GM23338 (cell line): ENCODE results near the gene SBF1. TPM values are rescaled to one million over a fixed set of nuclear protein-coding genes. Genes with fewer than 3 reads are reported as not detected.

Experiments
- ATAC-seq: fragments of 200-7000 bp; cut with Tn5 transposase; 3 replicates; pipeline ENCODE4 v1.9.1; 2020
- DNase-seq: peaks from one replicate; pipeline ENCODE4 v3.0.0-alpha.2; 2015; ENCODE audit warnings: low spot score
- H2AFZ ChIP-seq: fragments of 200-600 bp; sonication (generic); 2 replicates; pipeline ENCODE4 v1.8.0; 2016; ENCODE audit warnings: antibody characterized with exemption, mild to moderate bottlenecking, moderate library complexity
- H3F3A ChIP-seq: fragments of 200-600 bp; sonication (generic); replicated peaks from 2 replicates; pipeline ENCODE4 v1.8.0; 2017; ENCODE audit warnings: antibody characterized with exemption, mixed run types, low read depth
- H3K27ac ChIP-seq: fragments of 200-600 bp; sonication (generic); 2 replicates; pipeline ENCODE4 v1.6.1; 2016; ENCODE audit warnings: low read depth
- H3K27me3 ChIP-seq: fragments of 200-600 bp; sonication (generic); 2 replicates; pipeline ENCODE4 v1.8.0; 2016; ENCODE audit warnings: mild to moderate bottlenecking, mixed run types, moderate library complexity; ENCODE audit not compliant: insufficient read depth
- H3K36me3 ChIP-seq: fragments of 200-600 bp; sonication (generic); 2 replicates; pipeline ENCODE4 v1.8.0; 2016; ENCODE audit warnings: mild to moderate bottlenecking; ENCODE audit not compliant: insufficient read depth
- H3K4me1 ChIP-seq: fragments of 200-600 bp; sonication (generic); 2 replicates; pipeline ENCODE4 v1.8.0; 2016; ENCODE audit warnings: mild to moderate bottlenecking, moderate library complexity; ENCODE audit not compliant: insufficient read depth
- H3K4me2 ChIP-seq: fragments of 200-600 bp; sonication (generic); 2 replicates; pipeline ENCODE4 v1.7.1; 2017; ENCODE audit warnings: mixed run types
- H3K4me3 ChIP-seq: fragments of 200-600 bp; sonication (generic); 2 replicates; pipeline ENCODE4 v1.6.1; 2016; ENCODE audit warnings: mixed run types
- H3K79me2 ChIP-seq: fragments of 200-600 bp; sonication (generic); replicated peaks from 2 replicates; pipeline ENCODE4 v1.8.0; 2017; ENCODE audit warnings: mild to moderate bottlenecking; ENCODE audit not compliant: insufficient read depth
- H3K9me2 ChIP-seq: fragments of 200-600 bp; sonication (generic); 2 replicates; pipeline ENCODE4 v1.8.0; 2017; ENCODE audit not compliant: insufficient read depth
- H4K20me1 ChIP-seq: fragments of 200-600 bp; sonication (generic); replicated peaks from 2 replicates; pipeline ENCODE4 v1.8.0; 2017; ENCODE audit warnings: mild to moderate bottlenecking; ENCODE audit not compliant: insufficient read depth
- H3K27ac Mint-ChIP-seq: 2 replicates; pipeline ENCODE4 v1.8.0; 2020; ENCODE audit warnings: inconsistent platforms, mild to moderate bottlenecking, moderate library complexity, mixed read lengths
- H3K27me3 Mint-ChIP-seq: 3 replicates; pipeline ENCODE4 v1.8.0; 2022; ENCODE audit warnings: low read depth, mild to moderate bottlenecking, moderate library complexity, mixed read lengths, inconsistent platforms; ENCODE audit not compliant: insufficient read depth, poor library complexity
- H3K36me3 Mint-ChIP-seq: 3 replicates; pipeline ENCODE4 v1.8.0; 2021; ENCODE audit warnings: low read depth, mild to moderate bottlenecking, inconsistent platforms, moderate library complexity, mixed read lengths
- H3K4me1 Mint-ChIP-seq: 3 replicates; pipeline ENCODE4 v1.8.0; 2020; ENCODE audit warnings: mild to moderate bottlenecking, inconsistent platforms, mixed read lengths
- H3K4me3 Mint-ChIP-seq: 3 replicates; pipeline ENCODE4 v1.8.0; 2021; ENCODE audit warnings: moderate library complexity, mild to moderate bottlenecking, inconsistent platforms, mixed read lengths
- H3K9me3 Mint-ChIP-seq: 3 replicates; pipeline ENCODE4 v1.8.0; 2020; ENCODE audit warnings: moderate library complexity, mild to moderate bottlenecking, inconsistent platforms, mixed read lengths
- CREB1 ChIP-seq: fragments of 250-450 bp; sonication (Bioruptor Pico); IDR thresholded peaks from 2 replicates; pipeline ENCODE4 v1.5.0; 2020; ENCODE audit warnings: low read depth, mild to moderate bottlenecking, moderate library complexity
- CTCF ChIP-seq, 2 experiments: fragments of 200-600 bp in 1 of 2; sonication (generic) in 1 of 2; conservative IDR thresholded peaks; 2 replicates each; pipeline versions ENCODE4 v1.5.1 to v1.6.1; 2016 to 2017; ENCODE audit warnings: antibody characterized with exemption in 2 of 2, low read depth in 2 of 2, mild to moderate bottlenecking in 2 of 2, moderate library complexity in 1 of 2
- ETS1 ChIP-seq: IDR thresholded peaks from 2 replicates; pipeline ENCODE4 v1.6.1; 2016; ENCODE audit warnings: antibody characterized with exemption
- EZH2 ChIP-seq: fragments of 200-600 bp; sonication (generic); IDR thresholded peaks from one replicate; pipeline ENCODE4 v1.8.0; 2017; ENCODE audit warnings: antibody characterized with exemption, mild to moderate bottlenecking, low read depth; ENCODE audit not compliant: unreplicated experiment
- EZH2phosphoT487 ChIP-seq: fragments of 200-600 bp; sonication (generic); IDR thresholded peaks from one replicate; pipeline ENCODE4 v1.8.1; 2018; ENCODE audit warnings: antibody characterized with exemption; ENCODE audit not compliant: unreplicated experiment
- JUNB ChIP-seq: IDR thresholded peaks from one replicate; pipeline ENCODE4 v1.6.1; 2016; ENCODE audit warnings: antibody characterized with exemption; ENCODE audit not compliant: unreplicated experiment
- NANOG ChIP-seq: IDR thresholded peaks from 2 replicates; pipeline ENCODE4 v1.6.1; 2016; ENCODE audit warnings: antibody characterized with exemption, borderline replicate concordance
- POLR2AphosphoS5 ChIP-seq: IDR thresholded peaks from 2 replicates; pipeline ENCODE4 v1.6.1; 2016; ENCODE audit warnings: antibody characterized with exemption, low read depth
- REST ChIP-seq: IDR thresholded peaks from one replicate; pipeline ENCODE4 v1.6.1; 2018; ENCODE audit warnings: antibody characterized with exemption; ENCODE audit not compliant: unreplicated experiment
- STAT1 ChIP-seq: IDR thresholded peaks from one replicate; pipeline ENCODE4 v1.6.1; 2016; ENCODE audit warnings: antibody characterized with exemption; ENCODE audit not compliant: unreplicated experiment
- ZNF114 ChIP-seq: fragments of 250-450 bp; sonication (Bioruptor Pico); IDR thresholded peaks from 2 replicates; pipeline ENCODE4 v1.5.0; 2020; ENCODE audit warnings: mild to moderate bottlenecking, moderate library complexity
- ZNF331 ChIP-seq: fragments of 250-450 bp; sonication (Bioruptor Pico); IDR thresholded peaks from 2 replicates; pipeline ENCODE4 v1.5.0; 2020; ENCODE audit warnings: low read depth, mild to moderate bottlenecking, moderate library complexity
- ZNF462 ChIP-seq: fragments of 250-450 bp; sonication (Bioruptor Pico); IDR thresholded peaks from 2 replicates; pipeline ENCODE4 v1.5.0; 2020; ENCODE audit warnings: mild to moderate bottlenecking, moderate library complexity
- polyA plus RNA-seq: library from polyadenylated mRNA; unstranded; fragments of >200 nt; fragmentation: Nextera tagmentation; extraction: Ambion mirVana; gene quantifications from 2 replicates; pipeline ENCODE4 v1.2.1, GENCODE V29; 2016
- total RNA-seq: library from RNA; depleted of rRNA; stranded (reverse); fragments of >200 nt; shearing (Covaris generic); gene quantifications from 2 replicates; pipeline ENCODE4 v1.2.3, GENCODE V29; 2014

Gene SBF1
- total and polyA plus RNA-seq, 2 experiments from 2014 or later, result 26.5 to 85.4 TPM

- H3K27ac ChIP-seq, result no peak overlapping the region
These were observed 37.1 kb downstream of the SBF1 start for GRCh38 chr22:50437511-50438304.

More at GRCh38 chr22:50437511-50438304, 37.1 kb downstream of the SBF1 start:
- H3K9me2 ChIP-seq, result no peaks in the 10 kb centered on the region
- no peaks in the 10 kb centered on the region for H3K4me1 ChIP-seq
- DNase-seq (no peak), ATAC-seq (no peak)
- H3K36me3 Mint-ChIP-seq, result 0 out of 3 replicates have a peak, but pooled peaks cover 6% of the 10 kb centered on the region
- H4K20me1 ChIP-seq, result no peaks in the 10 kb centered on the region
- no peak for TF ChIP-seq ZNF462
- TF ChIP-seq EZH2, result no peak
- no peak for TF ChIP-seq ZNF331
- TF ChIP-seq STAT1, result no peak
- no peak for TF ChIP-seq NANOG
- no peak for TF ChIP-seq REST
- TF ChIP-seq ZNF114, result no peak
- TF ChIP-seq EZH2phosphoT487, result no peak
- no peak for TF ChIP-seq POLR2AphosphoS5
- no peak for TF ChIP-seq JUNB
- TF ChIP-seq CTCF (conservative IDR thresholded peaks at IDR 0.05; ENCODE audit: low read depth in 2 of 2), result no peak
- no peak for TF ChIP-seq CREB1 (CRISPR knock-in tag)
- no peak for TF ChIP-seq ETS1
- no peak overlapping the region for H2AFZ ChIP-seq
- H3K27ac Mint-ChIP-seq, result no peak overlapping the region
- H3K27me3 Mint-ChIP-seq, result peaks cover 12% of the 10 kb centered on the region
- H3K4me1 Mint-ChIP-seq, result no peaks in the 10 kb centered on the region
- no peak overlapping the region for H3K4me2 ChIP-seq
- H3K9me3 Mint-ChIP-seq, result no peaks in the 10 kb centered on the region
- H3K27me3 ChIP-seq, result no peaks in the 10 kb centered on the region
- H3F3A ChIP-seq, result no peaks in the 10 kb centered on the region
- H3K4me3 ChIP-seq, result no peak overlapping the region
- H3K4me3 Mint-ChIP-seq, result no peak overlapping the region
- no peaks in the 10 kb centered on the region for H3K36me3 ChIP-seq
- no peaks in the 10 kb centered on the region for H3K79me2 ChIP-seq
